ENCODE data around the gene IGFBP2. TPM values are rescaled to one million over a fixed set of nuclear protein-coding genes. Genes with fewer than 3 reads are reported as not detected.

Gene IGFBP2
- polyA plus RNA-seq, 1 of the 3 experiments (the other 2 are of a cell fraction) = 695 TPM

DNA sequence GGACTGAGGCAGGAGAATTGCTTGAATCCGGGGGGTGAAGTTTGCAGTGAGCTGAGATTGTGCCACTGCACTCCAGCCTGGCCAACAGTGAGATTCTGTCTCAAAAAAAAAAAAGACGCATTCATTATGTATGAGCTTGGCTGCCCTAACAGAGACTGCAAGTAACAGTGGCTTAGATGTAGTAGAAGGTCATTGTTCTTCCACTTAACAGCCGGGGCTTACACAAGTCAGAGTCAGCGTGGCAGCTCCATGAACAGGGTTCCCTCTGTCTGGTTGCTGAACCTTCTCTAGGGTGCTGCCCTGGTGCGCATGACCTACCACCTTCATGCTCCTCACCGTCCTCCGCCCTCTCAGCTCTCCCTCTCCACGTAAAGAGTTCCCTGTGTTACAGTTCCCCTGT lies 49.1 kb upstream of the IGFBP2 start:
- no peaks in the 10 kb centered on the region for H3K27me3 ChIP-seq (ENCODE audit: insufficient read depth)
- H3K36me3 ChIP-seq (replicated peaks in 1 of 2; ENCODE audit: control insufficient read depth in 1 of 2, insufficient read depth in 2 of 2, low read length in 1 of 2) = no peaks in the 10 kb centered on the region
- 81% methylated on average over 8 of the region's 8 CpGs for WGBS (ENCODE audit: low lambda C conversion rate)
- H3K4me2 ChIP-seq = no peak overlapping the region
- H3K79me2 ChIP-seq (ENCODE audit: insufficient read depth) = no peaks in the 10 kb centered on the region
- ChIA-PET POLR2A (interaction anchor here (1.2 kb wide), 1 partner anchor 78 kb away, joined by 3 read pairs; no protein-coding TSS in a partner anchor), CTCF (interaction anchor here (1.0 to 1.8 kb wide), 3 partner anchors 12 to 66 kb away, joined by 3 to 5 read pairs (median 3); no protein-coding TSS in a partner anchor)
- H3K27ac ChIP-seq (ENCODE audit: low read depth in 2 of 2, low read length in 1 of 2) = no peak overlapping the region
- no peak overlapping the region for H3K9ac ChIP-seq
- no peak overlapping the region for H2AFZ ChIP-seq (ENCODE audit: low read depth)
- H3K4me1 ChIP-seq (ENCODE audit: control insufficient read depth in 1 of 2, insufficient read depth in 2 of 2, low read depth in 1 of 2, low read length in 1 of 2) = peaks cover 0 to 6% of the 10 kb centered on the region in 2 experiments; a peak in 1 of 4 replicates
- peaks cover 3% of the 10 kb centered on the region for H3F3A ChIP-seq (replicated peaks; ENCODE audit: insufficient read depth)
- no peak for TF ChIP-seq RAD21 (IDR thresholded peaks at IDR 0.05; ENCODE audit: low read length)
- no peak for TF ChIP-seq FOXJ3 (CRISPR knock-in tag; IDR thresholded peaks at IDR 0.05)
- TF ChIP-seq RXRA (IDR thresholded peaks at IDR 0.05; ENCODE audit: borderline replicate concordance, low read depth) = no peak
- TF ChIP-seq YY1 (IDR thresholded peaks at IDR 0.05; ENCODE audit: low read depth) = no peak
- TF ChIP-seq, protein P1, sequence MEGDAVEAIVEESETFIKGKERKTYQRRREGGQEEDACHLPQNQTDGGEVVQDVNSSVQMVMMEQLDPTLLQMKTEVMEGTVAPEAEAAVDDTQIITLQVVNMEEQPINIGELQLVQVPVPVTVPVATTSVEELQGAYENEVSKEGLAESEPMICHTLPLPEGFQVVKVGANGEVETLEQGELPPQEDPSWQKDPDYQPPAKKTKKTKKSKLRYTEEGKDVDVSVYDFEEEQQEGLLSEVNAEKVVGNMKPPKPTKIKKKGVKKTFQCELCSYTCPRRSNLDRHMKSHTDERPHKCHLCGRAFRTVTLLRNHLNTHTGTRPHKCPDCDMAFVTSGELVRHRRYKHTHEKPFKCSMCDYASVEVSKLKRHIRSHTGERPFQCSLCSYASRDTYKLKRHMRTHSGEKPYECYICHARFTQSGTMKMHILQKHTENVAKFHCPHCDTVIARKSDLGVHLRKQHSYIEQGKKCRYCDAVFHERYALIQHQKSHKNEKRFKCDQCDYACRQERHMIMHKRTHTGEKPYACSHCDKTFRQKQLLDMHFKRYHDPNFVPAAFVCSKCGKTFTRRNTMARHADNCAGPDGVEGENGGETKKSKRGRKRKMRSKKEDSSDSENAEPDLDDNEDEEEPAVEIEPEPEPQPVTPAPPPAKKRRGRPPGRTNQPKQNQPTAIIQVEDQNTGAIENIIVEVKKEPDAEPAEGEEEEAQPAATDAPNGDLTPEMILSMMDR (IDR thresholded peaks at IDR 0.05) = no peak
- TF ChIP-seq, protein P2, sequence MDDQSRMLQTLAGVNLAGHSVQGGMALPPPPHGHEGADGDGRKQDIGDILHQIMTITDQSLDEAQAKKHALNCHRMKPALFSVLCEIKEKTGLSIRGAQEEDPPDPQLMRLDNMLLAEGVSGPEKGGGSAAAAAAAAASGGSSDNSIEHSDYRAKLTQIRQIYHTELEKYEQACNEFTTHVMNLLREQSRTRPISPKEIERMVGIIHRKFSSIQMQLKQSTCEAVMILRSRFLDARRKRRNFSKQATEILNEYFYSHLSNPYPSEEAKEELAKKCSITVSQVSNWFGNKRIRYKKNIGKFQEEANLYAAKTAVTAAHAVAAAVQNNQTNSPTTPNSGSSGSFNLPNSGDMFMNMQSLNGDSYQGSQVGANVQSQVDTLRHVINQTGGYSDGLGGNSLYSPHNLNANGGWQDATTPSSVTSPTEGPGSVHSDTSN (IDR thresholded peaks at IDR 0.05) = no peak
- TF ChIP-seq RCOR1 (IDR thresholded peaks at IDR 0.05; ENCODE audit: low read length) = no peak
- no peak overlapping the region for H3K4me3 ChIP-seq (ENCODE audit: low read depth in 2 of 2, low read length in 1 of 2)
- no peaks in the 10 kb centered on the region for H3K9me2 ChIP-seq
- no peaks in the 10 kb centered on the region for H4K20me1 ChIP-seq (ENCODE audit: insufficient read depth)
- no peaks in the 10 kb centered on the region for H3K9me3 ChIP-seq
- no peak for DNase-seq

DNA sequence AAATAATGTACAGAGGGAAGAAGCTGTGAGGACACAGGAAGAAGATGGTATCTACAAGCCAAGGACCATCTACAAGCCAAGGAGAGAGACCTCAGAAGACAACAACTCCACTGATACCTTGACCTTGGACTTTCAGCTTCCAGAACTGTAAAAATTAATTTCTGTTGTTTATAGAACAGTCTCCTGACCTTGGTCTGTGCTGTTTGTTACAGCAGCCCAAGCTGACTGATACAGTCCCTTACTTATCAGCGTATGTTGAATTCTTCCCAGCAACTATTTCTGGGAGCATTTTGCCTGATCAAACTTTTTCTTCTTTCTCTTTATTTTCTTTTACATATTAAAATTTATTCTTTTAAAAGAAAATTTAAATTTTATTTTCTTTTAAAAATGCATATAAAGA lies 47.8 kb upstream of the IGFBP2 start:
- DNase-seq = no peak
- no peaks in the 10 kb centered on the region for H3K36me3 ChIP-seq (replicated peaks in 1 of 2; ENCODE audit: control insufficient read depth in 1 of 2, insufficient read depth in 2 of 2, low read length in 1 of 2)
- H3K9ac ChIP-seq = no peak overlapping the region
- peaks cover 3% of the 10 kb centered on the region for H3F3A ChIP-seq (replicated peaks; ENCODE audit: insufficient read depth)
- no peaks in the 10 kb centered on the region for H3K79me2 ChIP-seq (ENCODE audit: insufficient read depth)
- no peaks in the 10 kb centered on the region for H3K9me3 ChIP-seq
- H3K9me2 ChIP-seq = no peaks in the 10 kb centered on the region
- 100% methylated on average over 1 of the region's 1 CpG for WGBS (ENCODE audit: low lambda C conversion rate)
- POLR2A ChIA-PET = no interaction called here
- no peak overlapping the region for H3K4me2 ChIP-seq
- no peak overlapping the region for H2AFZ ChIP-seq (ENCODE audit: low read depth)
- TF ChIP-seq RAD21 (IDR thresholded peaks at IDR 0.05; ENCODE audit: low read length) (no peak), SMC3 (IDR thresholded peaks at IDR 0.05; ENCODE audit: low read depth, low read length) (no peak), MXI1 (IDR thresholded peaks at IDR 0.05; ENCODE audit: low read depth, low read length) (no peak), RFX5 (IDR thresholded peaks at IDR 0.05; ENCODE audit: low read length) (no peak), POLR2AphosphoS5 (IDR thresholded peaks at IDR 0.05; ENCODE audit: low read depth, low read length) (no peak), RXRA (IDR thresholded peaks at IDR 0.05; ENCODE audit: borderline replicate concordance, low read depth) (no peak), SIN3A (IDR thresholded peaks at IDR 0.05; ENCODE audit: borderline replicate concordance, low read depth, low read length) (no peak), RCOR1 (IDR thresholded peaks at IDR 0.05; ENCODE audit: low read length) (no peak)
- TF ChIP-seq, protein P3, sequence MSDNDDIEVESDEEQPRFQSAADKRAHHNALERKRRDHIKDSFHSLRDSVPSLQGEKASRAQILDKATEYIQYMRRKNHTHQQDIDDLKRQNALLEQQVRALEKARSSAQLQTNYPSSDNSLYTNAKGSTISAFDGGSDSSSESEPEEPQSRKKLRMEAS (IDR thresholded peaks at IDR 0.05; ENCODE audit: low read depth) = no peak
- TF ChIP-seq, protein P4, sequence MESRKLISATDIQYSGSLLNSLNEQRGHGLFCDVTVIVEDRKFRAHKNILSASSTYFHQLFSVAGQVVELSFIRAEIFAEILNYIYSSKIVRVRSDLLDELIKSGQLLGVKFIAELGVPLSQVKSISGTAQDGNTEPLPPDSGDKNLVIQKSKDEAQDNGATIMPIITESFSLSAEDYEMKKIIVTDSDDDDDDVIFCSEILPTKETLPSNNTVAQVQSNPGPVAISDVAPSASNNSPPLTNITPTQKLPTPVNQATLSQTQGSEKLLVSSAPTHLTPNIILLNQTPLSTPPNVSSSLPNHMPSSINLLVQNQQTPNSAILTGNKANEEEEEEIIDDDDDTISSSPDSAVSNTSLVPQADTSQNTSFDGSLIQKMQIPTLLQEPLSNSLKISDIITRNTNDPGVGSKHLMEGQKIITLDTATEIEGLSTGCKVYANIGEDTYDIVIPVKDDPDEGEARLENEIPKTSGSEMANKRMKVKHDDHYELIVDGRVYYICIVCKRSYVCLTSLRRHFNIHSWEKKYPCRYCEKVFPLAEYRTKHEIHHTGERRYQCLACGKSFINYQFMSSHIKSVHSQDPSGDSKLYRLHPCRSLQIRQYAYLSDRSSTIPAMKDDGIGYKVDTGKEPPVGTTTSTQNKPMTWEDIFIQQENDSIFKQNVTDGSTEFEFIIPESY (IDR thresholded peaks at IDR 0.05; ENCODE audit: borderline replicate concordance, low read depth) = no peak
- TF ChIP-seq, protein P5, sequence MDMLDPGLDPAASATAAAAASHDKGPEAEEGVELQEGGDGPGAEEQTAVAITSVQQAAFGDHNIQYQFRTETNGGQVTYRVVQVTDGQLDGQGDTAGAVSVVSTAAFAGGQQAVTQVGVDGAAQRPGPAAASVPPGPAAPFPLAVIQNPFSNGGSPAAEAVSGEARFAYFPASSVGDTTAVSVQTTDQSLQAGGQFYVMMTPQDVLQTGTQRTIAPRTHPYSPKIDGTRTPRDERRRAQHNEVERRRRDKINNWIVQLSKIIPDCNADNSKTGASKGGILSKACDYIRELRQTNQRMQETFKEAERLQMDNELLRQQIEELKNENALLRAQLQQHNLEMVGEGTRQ (IDR thresholded peaks at IDR 0.05; ENCODE audit: borderline replicate concordance, low read depth, low read length) = no peak
- H3K4me1 ChIP-seq (ENCODE audit: control insufficient read depth in 1 of 2, insufficient read depth in 2 of 2, low read depth in 1 of 2, low read length in 1 of 2) = peaks cover 8 to 18% of the 10 kb centered on the region in 2 experiments; a peak in 3 of 4 replicates
- no peak overlapping the region for H3K27ac ChIP-seq (ENCODE audit: low read depth in 2 of 2, low read length in 1 of 2)
- no peak overlapping the region for H3K4me3 ChIP-seq (ENCODE audit: low read depth in 2 of 2, low read length in 1 of 2)
- CTCF ChIA-PET = interaction anchor here (1.4 kb wide), 1 partner anchor 48 kb away, joined by 3 read pairs; no protein-coding TSS in a partner anchor
- no peaks in the 10 kb centered on the region for H3K27me3 ChIP-seq (ENCODE audit: insufficient read depth)
- H4K20me1 ChIP-seq (ENCODE audit: insufficient read depth) = no peaks in the 10 kb centered on the region
